ENCODE data around the gene WASL. TPM values are rescaled to one million over a fixed set of nuclear protein-coding genes. Genes with fewer than 3 reads are reported as not detected.

WASL gene
- total and polyA plus RNA-seq, 2 of the 13 experiments (the other 11 are each of a cell fraction or from before 2014, with no cell fraction given) = 7.9 to 12.8 TPM

DNA sequence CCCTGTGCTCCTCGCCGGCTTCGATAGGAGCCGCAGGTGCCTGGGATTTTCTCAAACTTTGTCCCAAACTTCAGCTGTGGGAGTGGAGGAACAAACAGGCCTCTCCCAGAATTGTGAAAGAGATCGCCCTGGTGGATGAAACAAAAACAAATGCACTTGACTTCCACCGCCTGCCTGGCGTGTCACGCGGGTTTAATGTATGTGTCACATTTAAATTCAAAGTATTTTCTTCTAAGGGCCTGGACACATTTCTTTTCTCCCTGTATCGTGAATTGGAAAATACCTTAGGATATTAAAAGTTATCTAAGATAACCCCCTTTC is 694 bp upstream of the WASL start (continued):
- TF ChIP-seq AGO1 (IDR thresholded peaks at IDR 0.05; ENCODE audit: low read depth, low read length, poor library complexity, severe bottlenecking) = no peak
- no peak for TF ChIP-seq PAF1 (CRISPR knock-in tag; IDR thresholded peaks at IDR 0.05)
- TF ChIP-seq KAT7 (CRISPR knock-in tag; IDR thresholded peaks at IDR 0.05; ENCODE audit: borderline replicate concordance) = no peak
- TF ChIP-seq ZNF501 (CRISPR knock-in tag; IDR thresholded peaks at IDR 0.05) = 0 out of 2 replicates have a peak, but pooled peaks have one; percentile 1
- TF ChIP-seq ZNF530 (CRISPR knock-in tag; IDR thresholded peaks at IDR 0.05; ENCODE audit: low read depth) = no peak
- TF ChIP-seq ZNF703 (CRISPR knock-in tag; IDR thresholded peaks at IDR 0.05; ENCODE audit: borderline replicate concordance) = no peak
- TF ChIP-seq PHB2 (IDR thresholded peaks at IDR 0.05; ENCODE audit: partially characterized antibody) = no peak
- TF ChIP-seq TEAD3 (CRISPR knock-in tag; optimal IDR thresholded peaks at IDR 0.05; ENCODE audit: borderline replicate concordance) = no peak
- TF ChIP-seq EHMT2 (IDR thresholded peaks at IDR 0.05; ENCODE audit: borderline replicate concordance, low read depth, low read length) = no peak
- TF ChIP-seq ZNF331 (CRISPR knock-in tag; IDR thresholded peaks at IDR 0.05) = no peak
- TF ChIP-seq SRSF9 (IDR thresholded peaks at IDR 0.05; ENCODE audit: borderline replicate concordance, insufficient read depth, low read depth, low read length, poor library complexity, severe bottlenecking) = no peak
- no peak for TF ChIP-seq ISX (CRISPR knock-in tag; conservative IDR thresholded peaks at IDR 0.05)
- no peak for TF ChIP-seq ELF4 (CRISPR knock-in tag; IDR thresholded peaks at IDR 0.05; ENCODE audit: borderline replicate concordance)
- TF ChIP-seq GLI4 (CRISPR knock-in tag; IDR thresholded peaks at IDR 0.05; ENCODE audit: borderline replicate concordance) = no peak
- TF ChIP-seq ZNF12 (CRISPR knock-in tag; IDR thresholded peaks at IDR 0.05) = no peak
- no peak for TF ChIP-seq ZNF839 (CRISPR knock-in tag; IDR thresholded peaks at IDR 0.05; ENCODE audit: borderline replicate concordance)
- no peak for TF ChIP-seq NBN (conservative IDR thresholded peaks at IDR 0.05)
- TF ChIP-seq XRCC5 (optimal IDR thresholded peaks at IDR 0.05; ENCODE audit: low read length) = no peak
- no peak for TF ChIP-seq ZNF282 (IDR thresholded peaks at IDR 0.05; ENCODE audit: partially characterized antibody)
- TF ChIP-seq MAFK (conservative IDR thresholded peaks at IDR 0.05 in 1 of 2, IDR thresholded peaks at IDR 0.05 in 1 of 2; ENCODE audit: low read length in 2 of 2) = no peak
- 0 out of 2 replicates have a peak, but pooled peaks have one; percentile 6 for TF ChIP-seq KDM3A (CRISPR knock-in tag; IDR thresholded peaks at IDR 0.05; ENCODE audit: low read depth)
- no peak for TF ChIP-seq ZNF10 (CRISPR knock-in tag; IDR thresholded peaks at IDR 0.05; ENCODE audit: borderline replicate concordance, low read depth)
- TF ChIP-seq TBP (CRISPR knock-in tag; IDR thresholded peaks at IDR 0.05) = no peak
- no peak for TF ChIP-seq TCF12 (IDR thresholded peaks at IDR 0.05)
- TF ChIP-seq TCF12 (CRISPR knock-in tag; IDR thresholded peaks at IDR 0.05) = no peak
- TF ChIP-seq ZFX (CRISPR knock-in tag; IDR thresholded peaks at IDR 0.05; ENCODE audit: low read depth) = peak; percentile 44
- TF ChIP-seq CEBPG (CRISPR knock-in tag; IDR thresholded peaks at IDR 0.05) = peak; percentile 55
- TF ChIP-seq ZEB1 (IDR thresholded peaks at IDR 0.05; ENCODE audit: insufficient replicate concordance, low read depth) = no peak
- TF ChIP-seq ZFAT (CRISPR knock-in tag; conservative IDR thresholded peaks at IDR 0.05) = 0 out of 2 replicates have a peak, but pooled peaks have one; percentile 23
- TF ChIP-seq SRSF4 (IDR thresholded peaks at IDR 0.05; ENCODE audit: low read depth, low read length, poor library complexity, severe bottlenecking) = no peak
- TF ChIP-seq TAF15 (IDR thresholded peaks at IDR 0.05; ENCODE audit: low read depth, low read length, poor library complexity, severe bottlenecking) = no peak
- no peak for TF ChIP-seq SAFB2 (CRISPR knock-in tag; IDR thresholded peaks at IDR 0.05; ENCODE audit: borderline replicate concordance, low read depth)
- TF ChIP-seq KLF11 (CRISPR knock-in tag; IDR thresholded peaks at IDR 0.05) = no peak
- TF ChIP-seq, protein P1, sequence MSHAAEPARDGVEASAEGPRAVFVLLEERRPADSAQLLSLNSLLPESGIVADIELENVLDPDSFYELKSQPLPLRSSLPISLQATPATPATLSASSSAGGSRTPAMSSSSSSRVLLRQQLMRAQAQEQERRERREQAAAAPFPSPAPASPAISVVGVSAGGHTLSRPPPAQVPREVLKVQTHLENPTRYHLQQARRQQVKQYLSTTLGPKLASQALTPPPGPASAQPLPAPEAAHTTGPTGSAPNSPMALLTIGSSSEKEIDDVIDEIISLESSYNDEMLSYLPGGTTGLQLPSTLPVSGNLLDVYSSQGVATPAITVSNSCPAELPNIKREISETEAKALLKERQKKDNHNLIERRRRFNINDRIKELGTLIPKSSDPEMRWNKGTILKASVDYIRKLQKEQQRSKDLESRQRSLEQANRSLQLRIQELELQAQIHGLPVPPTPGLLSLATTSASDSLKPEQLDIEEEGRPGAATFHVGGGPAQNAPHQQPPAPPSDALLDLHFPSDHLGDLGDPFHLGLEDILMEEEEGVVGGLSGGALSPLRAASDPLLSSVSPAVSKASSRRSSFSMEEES (CRISPR knock-in tag; IDR thresholded peaks at IDR 0.05) = 0 out of 2 replicates have a peak, but pooled peaks have one; percentile 23
